ENCODE data around the gene PHLPP2. TPM values are rescaled to one million over a fixed set of nuclear protein-coding genes. Genes with fewer than 3 reads are reported as not detected.
A peak's percentile ranks its signal among the peaks of the same experiment; 100 is the strongest.

Gene PHLPP2
- total RNA-seq, result 16.5 and 19.0 TPM in 2 replicates

- Mint-ChIP-seq H3K9me3 (no peaks in the 10 kb centered on the region), H3K27me3 (ENCODE audit: insufficient read depth) (peaks cover 6% of the 10 kb centered on the region), H3K27ac (no peak within 1 kb of the TSS), H3K36me3 (ENCODE audit: low read depth) (no peaks in the 10 kb centered on the region), H3K4me1 (ENCODE audit: low read depth) (peaks cover 14% of the 10 kb centered on the region), H3K4me3 (peak within 1 kb of the TSS; percentile 85)
- intact Hi-C loops (cut with micrococcal nuclease), result loop anchor here (1.0 to 10.0 kb wide), 8 partner anchors 84 to 940 kb away; partner anchors contain the start of genes AP1G1, CMTR2, DHX38 and TXNL4B
- no peak for DNase-seq (ENCODE audit: low spot score)
Measured at GRCh38 chr16:71724320-71724751, at the start of gene PHLPP2. PHLPP2 (minus strand) TSS chr16:71724701; CDS start chr16:71714795, 9,906 bp downstream.

- H3K4me3 Mint-ChIP-seq, result no peak overlapping the region
- H3K9me3 Mint-ChIP-seq, result no peaks in the 10 kb centered on the region
- intact Hi-C loops (cut with micrococcal nuclease), result no loop called here
- peaks cover 31% of the 10 kb centered on the region for H3K36me3 Mint-ChIP-seq (ENCODE audit: low read depth)
- DNase-seq (ENCODE audit: low spot score), result no peak
- H3K4me1 Mint-ChIP-seq (ENCODE audit: low read depth), result peaks cover 26% of the 10 kb centered on the region
- H3K27me3 Mint-ChIP-seq (ENCODE audit: insufficient read depth), result no peaks in the 10 kb centered on the region
- no peak overlapping the region for H3K27ac Mint-ChIP-seq
Measured at GRCh38 chr16:71771571-71771970, 47.1 kb upstream of the PHLPP2 start.

GRCh38 chr16:71769222-71769621 is 44.7 kb upstream of the PHLPP2 start:
- Mint-ChIP-seq H3K27me3 (ENCODE audit: insufficient read depth) (no peaks in the 10 kb centered on the region), H3K4me1 (ENCODE audit: low read depth) (peaks cover 16% of the 10 kb centered on the region), H3K9me3 (no peaks in the 10 kb centered on the region), H3K27ac (no peak overlapping the region), H3K36me3 (ENCODE audit: low read depth) (peaks cover 38% of the 10 kb centered on the region), H3K4me3 (no peak overlapping the region)
- intact Hi-C loops (cut with micrococcal nuclease), result loop anchor here (5.0 kb wide), 1 partner anchor 193 kb away; no protein-coding TSS in a partner anchor
- DNase-seq (ENCODE audit: low spot score), result no peak

GRCh38 chr16:71767060-71767900 is 42.8 kb upstream of the PHLPP2 start:
- Mint-ChIP-seq H3K27ac (peak overlapping the region; percentile 31), H3K4me3 (no peak overlapping the region)

GRCh38 chr16:71762186-71762585 is 37.7 kb upstream of the PHLPP2 start:
- Mint-ChIP-seq H3K4me1 (ENCODE audit: low read depth) (peaks cover 9% of the 10 kb centered on the region), H3K36me3 (ENCODE audit: low read depth) (peaks cover 39% of the 10 kb centered on the region), H3K4me3 (no peak overlapping the region), H3K27me3 (ENCODE audit: insufficient read depth) (no peaks in the 10 kb centered on the region), H3K9me3 (no peaks in the 10 kb centered on the region), H3K27ac (no peak overlapping the region)
- DNase-seq (ENCODE audit: low spot score), result no peak
- intact Hi-C loops (cut with micrococcal nuclease), result no loop called here

More at GRCh38 chr16:71767060-71767900, 42.8 kb upstream of the PHLPP2 start:
- DNase-seq (ENCODE audit: low spot score), result no peak
- no peaks in the 10 kb centered on the region for H3K9me3 Mint-ChIP-seq
- H3K36me3 Mint-ChIP-seq (ENCODE audit: low read depth), result peaks cover 46% of the 10 kb centered on the region
- intact Hi-C loops (cut with micrococcal nuclease), result loop anchor here (5.0 kb wide), 1 partner anchor 195 kb away; no protein-coding TSS in a partner anchor
- peaks cover 16% of the 10 kb centered on the region for H3K4me1 Mint-ChIP-seq (ENCODE audit: low read depth)
- no peaks in the 10 kb centered on the region for H3K27me3 Mint-ChIP-seq (ENCODE audit: insufficient read depth)

- intact Hi-C loops (cut with micrococcal nuclease), result no loop called here
- Mint-ChIP-seq H3K4me3 (no peak overlapping the region), H3K4me1 (ENCODE audit: low read depth) (no peaks in the 10 kb centered on the region), H3K27me3 (ENCODE audit: insufficient read depth) (no peaks in the 10 kb centered on the region), H3K27ac (no peak overlapping the region), H3K9me3 (no peaks in the 10 kb centered on the region), H3K36me3 (ENCODE audit: low read depth) (peaks cover 41% of the 10 kb centered on the region)
- no peak for DNase-seq (ENCODE audit: low spot score)
Measured at GRCh38 chr16:71761097-71761496, 36.6 kb upstream of the PHLPP2 start.

GRCh38 chr16:71758293-71758760 is 33.8 kb upstream of the PHLPP2 start:
- peaks cover 48% of the 10 kb centered on the region for H3K36me3 Mint-ChIP-seq (ENCODE audit: low read depth)
- H3K27me3 Mint-ChIP-seq (ENCODE audit: insufficient read depth), result no peaks in the 10 kb centered on the region
- H3K27ac Mint-ChIP-seq, result no peak overlapping the region
- intact Hi-C loops (cut with micrococcal nuclease), result no loop called here
- H3K4me1 Mint-ChIP-seq (ENCODE audit: low read depth), result peaks cover 7% of the 10 kb centered on the region
- DNase-seq (ENCODE audit: low spot score), result no peak
- H3K9me3 Mint-ChIP-seq, result no peaks in the 10 kb centered on the region
- no peak overlapping the region for H3K4me3 Mint-ChIP-seq

GRCh38 chr16:71754652-71755051 is 30.2 kb upstream of the PHLPP2 start:
- no peak for DNase-seq (ENCODE audit: low spot score)
- intact Hi-C loops (cut with micrococcal nuclease), result no loop called here
- H3K27ac Mint-ChIP-seq, result peak overlapping the region; percentile 82
- no peaks in the 10 kb centered on the region for H3K9me3 Mint-ChIP-seq
- no peaks in the 10 kb centered on the region for H3K27me3 Mint-ChIP-seq (ENCODE audit: insufficient read depth)
- H3K36me3 Mint-ChIP-seq (ENCODE audit: low read depth), result peaks cover 45% of the 10 kb centered on the region
- no peak overlapping the region for H3K4me3 Mint-ChIP-seq
- H3K4me1 Mint-ChIP-seq (ENCODE audit: low read depth), result peaks cover 7% of the 10 kb centered on the region

- DNase-seq (ENCODE audit: low spot score), result no peak
- Mint-ChIP-seq H3K9me3 (no peaks in the 10 kb centered on the region), H3K36me3 (ENCODE audit: low read depth) (peaks cover 47% of the 10 kb centered on the region), H3K4me3 (no peak overlapping the region), H3K4me1 (ENCODE audit: low read depth) (peaks cover 7% of the 10 kb centered on the region), H3K27me3 (ENCODE audit: insufficient read depth) (no peaks in the 10 kb centered on the region), H3K27ac (peak overlapping the region; percentile 53)
- intact Hi-C loops (cut with micrococcal nuclease), result no loop called here
Measured at GRCh38 chr16:71754108-71754507, 29.6 kb upstream of the PHLPP2 start.

GRCh38 chr16:71748226-71748625 is 23.7 kb upstream of the PHLPP2 start:
- no peak for DNase-seq (ENCODE audit: low spot score)
- Mint-ChIP-seq H3K27ac (no peak overlapping the region), H3K36me3 (ENCODE audit: low read depth) (peaks cover 39% of the 10 kb centered on the region), H3K9me3 (no peaks in the 10 kb centered on the region), H3K27me3 (ENCODE audit: insufficient read depth) (no peaks in the 10 kb centered on the region), H3K4me3 (no peak overlapping the region), H3K4me1 (ENCODE audit: low read depth) (peaks cover 5% of the 10 kb centered on the region)
- intact Hi-C loops (cut with micrococcal nuclease), result no loop called here

GRCh38 chr16:71746442-71747046 is 22.0 kb upstream of the PHLPP2 start:
- H3K27me3 Mint-ChIP-seq (ENCODE audit: insufficient read depth), result no peaks in the 10 kb centered on the region
- H3K27ac Mint-ChIP-seq, result no peak overlapping the region
- H3K4me1 Mint-ChIP-seq (ENCODE audit: low read depth), result peaks cover 5% of the 10 kb centered on the region
- H3K9me3 Mint-ChIP-seq, result no peaks in the 10 kb centered on the region
- no peak overlapping the region for H3K4me3 Mint-ChIP-seq
- no peak for DNase-seq (ENCODE audit: low spot score)
- H3K36me3 Mint-ChIP-seq (ENCODE audit: low read depth), result peaks cover 37% of the 10 kb centered on the region
- intact Hi-C loops (cut with micrococcal nuclease), result loop anchor here (1.0 to 2.0 kb wide), 3 partner anchors 24 to 215 kb away; no protein-coding TSS in a partner anchor

GRCh38 chr16:71738855-71739254 is 14.4 kb upstream of the PHLPP2 start:
- no peaks in the 10 kb centered on the region for H3K9me3 Mint-ChIP-seq

GRCh38 chr16:71737501-71737900 is 13.0 kb upstream of the PHLPP2 start:
- H3K4me1 Mint-ChIP-seq (ENCODE audit: low read depth), result no peaks in the 10 kb centered on the region
- no peak for DNase-seq (ENCODE audit: low spot score)
- no peak overlapping the region for H3K27ac Mint-ChIP-seq
- H3K9me3 Mint-ChIP-seq, result no peaks in the 10 kb centered on the region
- H3K27me3 Mint-ChIP-seq (ENCODE audit: insufficient read depth), result no peaks in the 10 kb centered on the region
- H3K36me3 Mint-ChIP-seq (ENCODE audit: low read depth), result peaks cover 44% of the 10 kb centered on the region
- intact Hi-C loops (cut with micrococcal nuclease), result no loop called here
- no peak overlapping the region for H3K4me3 Mint-ChIP-seq

More at GRCh38 chr16:71738855-71739254, 14.4 kb upstream of the PHLPP2 start:
- peaks cover 37% of the 10 kb centered on the region for H3K36me3 Mint-ChIP-seq (ENCODE audit: low read depth)
- DNase-seq (ENCODE audit: low spot score), result no peak
- H3K27me3 Mint-ChIP-seq (ENCODE audit: insufficient read depth), result no peaks in the 10 kb centered on the region
- no peak overlapping the region for H3K4me3 Mint-ChIP-seq
- intact Hi-C loops (cut with micrococcal nuclease), result no loop called here
- no peaks in the 10 kb centered on the region for H3K4me1 Mint-ChIP-seq (ENCODE audit: low read depth)
- H3K27ac Mint-ChIP-seq, result no peak overlapping the region
